GM12878 (cell line): ENCODE measurements around the gene PLXNA4. TPM values are rescaled to one million over a fixed set of nuclear protein-coding genes. Genes with fewer than 3 reads are reported as not detected.

Source experiments
- ATAC-seq: fragments of 200-7000 bp; cut with Tn5 transposase; 3 replicates; pipeline ENCODE4 v1.9.1; 2020; ENCODE audit warnings: mild to moderate bottlenecking, moderate library complexity
- BruUV-seq: library from RNA; stranded (reverse); fragments of 400-500 nt; replicated peaks from 2 replicates; lab custom pipeline; 2021; lab: Mats Ljungman, UMichigan
- CTCF ChIA-PET: fragments of 300-600 bp; sonication (Branson Sonifier 250); formaldehyde crosslinking; extraction: SDS; loops from one replicate; lab custom pipeline; 2021; ENCODE audit warnings: inconsistent platforms; lab: Yijun Ruan, JAX
- POLR2A ChIA-PET: fragments of 350-600 bp; formaldehyde crosslinking; extraction: SDS; loops from one replicate; lab custom pipeline; 2021; ENCODE audit warnings: inconsistent platforms; lab: Charles Lee
- RAD21 ChIA-PET: fragments of 300-600 bp; sonication (Branson Sonifier 250); formaldehyde crosslinking; loops from one replicate; lab custom pipeline; 2023; ENCODE audit warnings: antibody characterized with exemption; ENCODE audit not compliant: unreplicated experiment; lab: Charles Lee
- SMC1A ChIA-PET: fragments of 300-600 bp; sonication (Branson Sonifier 250); formaldehyde crosslinking; loops from one replicate; lab custom pipeline; 2023; ENCODE audit not compliant: unreplicated experiment, uncharacterized antibody; lab: Charles Lee
- DNase-seq: peaks from one replicate; pipeline ENCODE4 v3.0.0-alpha.2; 2011; ENCODE audit warnings: low read depth, low spot score
- FAIRE-seq: peaks from 3 replicates; lab custom pipeline; 2011; peaks lifted over from hg19 to GRCh38; lab: Jason Lieb, UNC
- H2AFZ ChIP-seq: 2 replicates; pipeline ENCODE4 v1.6.0; 2011; ENCODE audit warnings: low read depth, low read length, control low read depth; ENCODE audit not compliant: control insufficient read depth
- H3K27ac ChIP-seq: 2 replicates; pipeline ENCODE4 v1.5.1; 2011; ENCODE audit warnings: control low read depth; ENCODE audit not compliant: control insufficient read depth, insufficient read depth
- H3K27me3 ChIP-seq, 2 experiments: replicated peaks in 1 of 2; 2 replicates each; pipeline versions ENCODE4 v1.6.0 to v1.6.1; 2011; ENCODE audit warnings: low read length in 1 of 2; ENCODE audit not compliant: control insufficient read depth in 2 of 2, insufficient read depth in 2 of 2
- H3K36me3 ChIP-seq, 2 experiments: 2 replicates each; pipeline ENCODE4 v1.5.1; 2011; ENCODE audit warnings: low read length in 1 of 2; ENCODE audit not compliant: control insufficient read depth in 2 of 2, insufficient read depth in 2 of 2
- H3K4me1 ChIP-seq: 2 replicates; pipeline ENCODE4 v1.6.1; 2011; ENCODE audit warnings: mild to moderate bottlenecking, low read length, moderate library complexity, mixed read lengths; ENCODE audit not compliant: control insufficient read depth, insufficient read depth
- H3K4me2 ChIP-seq: 2 replicates; pipeline ENCODE4 v1.6.0; 2011; ENCODE audit warnings: control low read depth; ENCODE audit not compliant: control insufficient read depth, insufficient read depth
- H3K4me3 ChIP-seq: fragments of 200-600 bp; sonication (generic); 2 replicates; pipeline ENCODE4 v1.5.1; 2016
- H3K79me2 ChIP-seq: 2 replicates; pipeline ENCODE4 v1.6.0; 2011; ENCODE audit warnings: low read length; ENCODE audit not compliant: control insufficient read depth, insufficient read depth
- H3K9ac ChIP-seq: 2 replicates; pipeline ENCODE4 v1.8.0; 2011; ENCODE audit warnings: low read length, control low read depth, mixed read lengths; ENCODE audit not compliant: control insufficient read depth, insufficient read depth
- H3K9me3 ChIP-seq: replicated peaks from 3 replicates; pipeline ENCODE4 v1.5.1; 2011; ENCODE audit warnings: mild to moderate bottlenecking, low read length; ENCODE audit not compliant: control insufficient read depth, insufficient read depth
- H4K20me1 ChIP-seq: 2 replicates; pipeline ENCODE4 v1.6.0; 2011; ENCODE audit not compliant: control insufficient read depth, insufficient read depth
- ATF7 ChIP-seq: fragments of 450-650 bp; IDR thresholded peaks from 2 replicates; pipeline ENCODE4 v1.6.1; 2016; ENCODE audit warnings: low read depth, mild to moderate bottlenecking
- ELK1 ChIP-seq: IDR thresholded peaks from 2 replicates; pipeline ENCODE4 v1.6.1; 2012; ENCODE audit warnings: low read depth, low read length, improper control_type of control experiment
- ETV6 ChIP-seq, 2 experiments: fragments of 450-650 bp in 1 of 2; IDR thresholded peaks in 1 of 2; conservative IDR thresholded peaks in 1 of 2; 2 replicates each; pipeline ENCODE4 v1.6.1; 2014; ENCODE audit warnings: antibody characterized with exemption in 1 of 2, borderline replicate concordance in 1 of 2, low read depth in 1 of 2, mild to moderate bottlenecking in 1 of 2, moderate library complexity in 1 of 2
- MTA2 ChIP-seq: fragments of 450-650 bp; IDR thresholded peaks from 2 replicates; pipeline ENCODE4 v1.6.1; 2016; ENCODE audit warnings: low read depth, mild to moderate bottlenecking, moderate library complexity
- NR2C2 ChIP-seq: IDR thresholded peaks from 2 replicates; pipeline ENCODE4 v1.6.1; 2011; ENCODE audit warnings: borderline replicate concordance, low read depth; ENCODE audit not compliant: control insufficient read depth, insufficient read length
- SP1 ChIP-seq: IDR thresholded peaks from one replicate; pipeline ENCODE4 v1.6.1; 2011; ENCODE audit warnings: low read depth, low read length
- SPI1 ChIP-seq: IDR thresholded peaks from 2 replicates; pipeline ENCODE4 v1.6.1; 2011; ENCODE audit warnings: low read depth, mild to moderate bottlenecking, low read length, moderate library complexity, borderline replicate concordance; ENCODE audit not compliant: insufficient read depth
- SREBF1 ChIP-seq: IDR thresholded peaks from 2 replicates; pipeline ENCODE4 v1.6.1; 2012; ENCODE audit warnings: mild to moderate bottlenecking, low read length
- TCF7 ChIP-seq: IDR thresholded peaks from 2 replicates; pipeline ENCODE4 v1.6.1; 2014; ENCODE audit warnings: antibody characterized with exemption, borderline replicate concordance
- ZBED1 ChIP-seq: IDR thresholded peaks from 2 replicates; pipeline ENCODE4 v1.6.1; 2016; ENCODE audit warnings: borderline replicate concordance
- WGBS: methylation state at CpG from one replicate; pipeline ENCODE4 v1.1.6; 2016; ENCODE audit warnings: low lambda C conversion rate; ENCODE audit not compliant: insufficient replicate concordance, insufficient coverage; ENCODE audit errors: missing lambda C conversion rate; 5-methylcytosine and 5-hydroxymethylcytosine counted together
- in situ Hi-C: fragments of 300-500 bp; cut with MboI; formaldehyde crosslinking; loops from 9 replicates; pipeline ENCODE4 v1.14.3; 2018; ENCODE audit warnings: mixed read lengths
- intact Hi-C: fragments of 100-400 bp; cut with micrococcal nuclease; formaldehyde crosslinking; loops from one replicate; pipeline ENCODE4 v1.14.2; 2022; ENCODE audit not compliant: unreplicated experiment
- polyA plus RNA-seq, 11 experiments: library from polyadenylated mRNA; depleted of rRNA in 4 of 11; unstranded in 6 of 11; stranded (reverse) in 5 of 11; fragments of >200 nt; fragmentation: Nextera tagmentation in 4 of 11; fragmentation: Illumina TruSeq in 1 of 11; extraction: Ambion mirVana in 4 of 11; extraction: Trizol in 1 of 11; gene quantifications; 1 replicate in 1 of 11; 2 replicates in 10 of 11; pipeline versions ENCODE4 v1.2.1 to v1.2.3, GENCODE V29; 2011 to 2016; ENCODE audit warnings: inconsistent platforms in 2 of 11, missing spikeins in 2 of 11, low read depth in 1 of 11
- total RNA-seq, 4 experiments: library from RNA; depleted of rRNA in 3 of 4; stranded (reverse); fragments of >200 nt in 3 of 4; fragmentation: Illumina TruSeq in 1 of 4; extraction: Trizol in 1 of 4; gene quantifications; 2 replicates each; pipeline versions ENCODE4 v1.2.1 to v1.2.3, GENCODE V29; 2013 to 2021

PLXNA4 gene
- total and polyA plus RNA-seq, 10 of the 15 experiments (the other 5 are each of a cell fraction or from before 2014, with no cell fraction given) = 0.03 TPM; not detected in 9

GRCh38 chr7:132533916-132534315 is 42.4 kb downstream of the PLXNA4 start:
- RAD21 ChIA-PET = no interaction called here
- FAIRE-seq = no peak
- Histone ChIP-seq H3K4me1 (no peaks in the 10 kb centered on the region), H3K4me3 (no peak overlapping the region), H3K27me3 (no peaks in the 10 kb centered on the region; a peak in 1 of 4 replicates), H3K9ac (no peak overlapping the region), H3K4me2 (no peak overlapping the region), H3K27ac (no peak overlapping the region), H2AFZ (no peak overlapping the region), H3K9me3 (no peaks in the 10 kb centered on the region), H3K79me2 (no peaks in the 10 kb centered on the region), H4K20me1 (no peaks in the 10 kb centered on the region), H3K36me3 (no peaks in the 10 kb centered on the region)
- POLR2A ChIA-PET = no interaction called here
- DNase-seq = no peak
- SMC1A ChIA-PET = no interaction called here
- intact Hi-C loops (no loop called here), in situ Hi-C loops (no loop called here)
- TF ChIP-seq ETV6 (conservative IDR thresholded peaks at IDR 0.05 in 1 of 2, IDR thresholded peaks at IDR 0.05 in 1 of 2; ENCODE audit: borderline replicate concordance in 1 of 2, low read depth in 1 of 2) = no peak
- no peak for TF ChIP-seq SREBF1
- BruUV-seq = no TSS peak
- 36% methylated on average over 2 of the region's 2 CpGs for WGBS
- ATAC-seq = no peak
- CTCF ChIA-PET = no interaction called here

GRCh38 chr7:132532281-132532680 is 44.0 kb downstream of the PLXNA4 start:
- SMC1A ChIA-PET = no interaction called here
- no peaks in the 10 kb centered on the region for H4K20me1 ChIP-seq
- POLR2A ChIA-PET = no interaction called here
- no peak for DNase-seq
- TF ChIP-seq MTA2 (no peak), ZBED1 (no peak), TCF7 (no peak), ELK1 (no peak), ATF7 (peak; percentile 47; the same call in 1 of the 2 replicates), SP1 (no peak), SPI1 (peak; percentile 56), NR2C2 (no peak)
- TF ChIP-seq, all 136 proteins: peak for 2
- Histone ChIP-seq H3K4me2 (no peak overlapping the region), H3K4me1 (no peaks in the 10 kb centered on the region), H3K4me3 (no peak overlapping the region), H3K36me3 (no peaks in the 10 kb centered on the region), H3K9ac (no peak overlapping the region), H3K79me2 (no peaks in the 10 kb centered on the region), H3K9me3 (no peaks in the 10 kb centered on the region), H3K27ac (no peak overlapping the region), H2AFZ (no peak overlapping the region), H3K27me3 (no peaks in the 10 kb centered on the region)
- no peak for FAIRE-seq
- in situ Hi-C loops = no loop called here
- BruUV-seq = no TSS peak
- CTCF ChIA-PET = no interaction called here
- no peak for ATAC-seq
- intact Hi-C loops = no loop called here
- WGBS = 39% methylated on average over 4 of the region's 4 CpGs
- RAD21 ChIA-PET = no interaction called here
